HG03039 (cell line): ENCODE data around the gene PPP1CC.

Experiments used
- ATAC-seq: cut with Tn5 transposase; IDR thresholded peaks from one replicate; pipeline ENCODE4 v1.9.1; 2021; ENCODE audit warnings: mild to moderate bottlenecking, moderate library complexity; ENCODE audit not compliant: unreplicated experiment

The PPP1CC gene

GRCh38 chr12:110689281-110690126, 53.2 kb downstream of the PPP1CC start:
- peak; percentile 34 for ATAC-seq

DNA sequence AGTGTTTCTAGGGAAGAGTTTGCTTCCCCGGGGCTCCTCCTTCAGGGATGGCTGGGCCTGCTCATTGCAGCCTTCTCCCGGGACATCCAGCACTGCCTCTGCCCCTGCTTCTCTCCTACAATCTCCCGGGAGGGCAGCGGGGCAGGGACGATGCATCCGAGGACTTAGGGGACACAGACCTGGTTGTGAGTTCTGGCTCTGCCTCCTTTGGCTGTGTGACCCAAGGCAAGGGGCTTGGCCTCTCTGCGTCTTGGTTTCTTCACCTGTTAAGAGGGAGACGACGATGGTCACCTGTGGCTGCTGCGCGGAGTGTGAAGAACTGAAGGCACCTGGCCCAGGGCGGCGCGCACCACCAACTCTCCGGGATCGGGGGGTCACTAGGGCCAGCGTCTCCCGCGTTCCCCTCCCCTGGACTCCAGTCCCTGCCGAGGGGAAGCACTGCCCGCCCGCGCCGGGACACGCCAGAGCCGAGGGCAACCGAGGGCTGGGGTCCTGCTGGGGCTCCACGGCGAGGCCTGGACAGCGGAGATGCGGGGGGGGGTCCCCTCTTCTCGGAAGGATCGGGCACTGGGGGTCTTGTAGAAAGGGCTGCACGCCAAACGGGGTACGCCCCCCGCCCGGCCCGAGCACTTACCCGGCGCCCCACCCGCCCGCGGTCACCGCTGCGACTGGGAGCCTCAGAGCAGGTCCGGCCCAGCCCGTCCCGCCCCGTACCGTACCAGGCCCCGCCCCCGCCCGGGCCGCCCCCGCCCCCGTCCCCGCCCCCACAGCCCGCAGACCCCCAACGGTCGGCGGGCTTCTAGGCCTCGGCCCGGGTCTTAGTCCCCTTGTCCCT, 54.0 kb downstream of the PPP1CC start, which contains the start of gene HVCN1:
Gene HVCN1 (minus strand): TSS at position 670 of the 835 bp plus-strand sequence. CDS start 5,870 bp downstream, outside the sequence.
- ATAC-seq, result peak; percentile 20

GRCh38 chr12:110687396-110688169, 55.1 kb downstream of the PPP1CC start:
- ATAC-seq, result no peak

GRCh38 chr12:110686294-110686903, 56.3 kb downstream of the PPP1CC start:
- ATAC-seq, result no peak

DNA sequence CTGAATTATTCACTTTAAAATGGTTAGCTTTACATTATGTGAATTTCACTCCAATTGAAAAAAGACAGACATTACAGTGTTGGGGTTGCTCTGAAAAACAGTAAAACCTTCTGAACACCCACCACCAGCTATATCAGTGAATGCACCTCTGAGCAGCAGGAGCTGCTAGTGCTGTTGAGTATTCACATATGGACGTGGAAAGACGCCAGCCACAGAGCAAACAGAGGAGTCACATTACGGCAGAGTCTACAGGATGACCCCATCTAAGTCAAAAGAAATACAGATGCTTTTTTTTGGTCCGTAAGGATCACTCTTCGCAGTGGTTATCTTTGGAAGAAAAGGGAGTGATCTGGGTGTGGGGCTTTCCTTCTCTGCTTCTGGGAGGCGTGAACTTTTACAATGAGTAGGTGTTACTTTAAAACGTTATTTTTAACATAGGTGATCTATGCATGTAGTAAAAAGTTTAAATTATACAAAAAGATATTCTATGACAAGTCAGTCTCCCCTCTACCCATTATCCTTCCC, 58.3 kb downstream of the PPP1CC start:
- ATAC-seq, result no peak

GRCh38 chr12:110683888-110684287, 58.8 kb downstream of the PPP1CC start:
- ATAC-seq, result no peak

DNA sequence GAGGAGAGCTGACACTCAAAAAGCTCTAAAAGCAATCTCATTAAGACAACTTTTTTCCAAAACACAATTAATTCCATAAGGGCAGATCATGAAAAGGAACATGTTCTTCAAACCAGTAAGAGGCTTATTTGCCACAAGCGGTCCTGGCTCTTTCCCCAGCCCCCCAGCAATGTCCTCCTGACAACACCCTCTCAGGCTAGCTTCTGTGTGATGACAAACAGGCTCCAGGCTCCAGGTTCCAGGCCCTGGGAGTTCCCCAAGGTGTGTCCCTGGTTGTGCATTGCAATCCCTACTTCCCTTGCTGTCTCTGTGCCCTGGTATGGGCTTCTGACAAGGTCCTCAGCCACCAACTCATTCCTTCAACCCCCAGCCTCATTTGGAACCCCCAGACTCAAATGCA, 62.7 kb downstream of the PPP1CC start:
- ATAC-seq, result no peak

GRCh38 chr12:110679201-110679600, 63.5 kb downstream of the PPP1CC start:
- ATAC-seq, result no peak

GRCh38 chr12:110677982-110678381, 64.7 kb downstream of the PPP1CC start:
- ATAC-seq, result no peak

GRCh38 chr12:110677206-110677911, 65.3 kb downstream of the PPP1CC start:
- ATAC-seq, result peak; percentile 63

GRCh38 chr12:110676171-110676570, 66.5 kb downstream of the PPP1CC start:
- no peak for ATAC-seq

GRCh38 chr12:110670161-110670701, 72.5 kb downstream of the PPP1CC start:
- ATAC-seq, result no peak
